HG03521 (cell line): Measurements from ENCODE around the gene TOR1B.
A peak's percentile ranks its signal among the peaks of the same experiment; 100 is the strongest.

Source experiments
- ATAC-seq: cut with Tn5 transposase; IDR thresholded peaks from one replicate; pipeline ENCODE4 v1.9.1; 2021; ENCODE audit warnings: mild to moderate bottlenecking, moderate library complexity; ENCODE audit not compliant: unreplicated experiment

TOR1B gene

GRCh38 chr9:129812385-129812784 lies 9.4 kb downstream of the TOR1B start:
- ATAC-seq = no peak

GRCh38 chr9:129813661-129814060 lies 10.7 kb downstream of the TOR1B start:
- no peak for ATAC-seq

- ATAC-seq = no peak
Observed at GRCh38 chr9:129814432-129815223, 11.6 kb downstream of the TOR1B start.

GRCh38 chr9:129815278-129815677 lies 12.3 kb downstream of the TOR1B start:
- no peak for ATAC-seq

GRCh38 chr9:129816501-129817435 lies 13.8 kb downstream of the TOR1B start:
- ATAC-seq = no peak

DNA sequence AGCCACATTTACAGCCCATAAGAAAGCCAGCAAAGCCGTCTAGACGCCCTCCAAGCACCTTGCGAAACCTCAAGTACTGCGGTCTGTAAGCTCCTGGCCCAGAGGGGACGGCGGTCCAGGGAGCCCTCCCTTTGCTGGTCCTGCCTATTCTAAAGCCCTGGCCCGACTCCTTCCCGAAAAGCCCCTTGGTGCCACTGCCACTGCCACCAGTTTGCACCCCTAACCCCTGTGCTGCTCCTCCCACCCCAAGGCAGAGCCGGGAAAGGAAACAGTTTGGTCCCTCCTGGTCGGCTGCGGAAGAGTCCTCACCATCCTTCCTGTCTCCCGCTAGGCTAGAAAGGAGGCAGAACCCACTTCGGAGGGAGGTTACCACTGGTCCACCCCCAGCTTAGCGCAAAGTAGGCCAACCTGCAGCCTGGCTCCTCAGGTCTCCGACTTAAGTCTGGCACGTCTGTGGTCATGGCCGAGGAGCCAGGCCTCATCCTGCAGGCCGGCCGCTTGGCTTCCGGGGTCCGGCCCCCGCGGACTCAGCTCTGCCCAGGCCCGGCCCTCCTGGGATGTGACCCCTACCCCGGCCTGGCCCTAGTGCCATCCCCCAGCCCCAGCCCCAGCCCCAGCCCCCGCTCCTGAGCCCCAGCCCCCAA lies 20.0 kb downstream of the TOR1B start:
- ATAC-seq = peak; percentile 22

DNA sequence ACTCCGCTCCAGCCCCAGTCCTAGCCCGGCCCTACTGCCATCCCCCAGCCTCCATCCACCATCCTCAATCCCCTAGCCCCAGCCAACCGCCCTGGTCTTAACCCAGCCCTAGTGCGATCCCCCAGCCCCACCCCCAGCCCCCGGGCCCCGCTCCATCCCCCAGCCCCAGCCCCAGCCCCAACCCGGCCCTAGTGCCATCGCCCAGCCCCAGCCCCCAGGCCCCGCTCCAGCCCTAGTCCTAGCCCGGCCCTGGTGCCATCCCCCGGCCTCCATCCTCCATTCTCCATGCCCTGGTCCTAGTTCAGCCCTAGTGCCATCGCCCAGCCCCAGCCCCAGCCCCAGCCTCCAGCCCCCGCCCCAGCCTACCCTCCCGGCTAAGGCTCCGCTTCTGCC lies 20.6 kb downstream of the TOR1B start:
- ATAC-seq = peak; percentile 14

DNA sequence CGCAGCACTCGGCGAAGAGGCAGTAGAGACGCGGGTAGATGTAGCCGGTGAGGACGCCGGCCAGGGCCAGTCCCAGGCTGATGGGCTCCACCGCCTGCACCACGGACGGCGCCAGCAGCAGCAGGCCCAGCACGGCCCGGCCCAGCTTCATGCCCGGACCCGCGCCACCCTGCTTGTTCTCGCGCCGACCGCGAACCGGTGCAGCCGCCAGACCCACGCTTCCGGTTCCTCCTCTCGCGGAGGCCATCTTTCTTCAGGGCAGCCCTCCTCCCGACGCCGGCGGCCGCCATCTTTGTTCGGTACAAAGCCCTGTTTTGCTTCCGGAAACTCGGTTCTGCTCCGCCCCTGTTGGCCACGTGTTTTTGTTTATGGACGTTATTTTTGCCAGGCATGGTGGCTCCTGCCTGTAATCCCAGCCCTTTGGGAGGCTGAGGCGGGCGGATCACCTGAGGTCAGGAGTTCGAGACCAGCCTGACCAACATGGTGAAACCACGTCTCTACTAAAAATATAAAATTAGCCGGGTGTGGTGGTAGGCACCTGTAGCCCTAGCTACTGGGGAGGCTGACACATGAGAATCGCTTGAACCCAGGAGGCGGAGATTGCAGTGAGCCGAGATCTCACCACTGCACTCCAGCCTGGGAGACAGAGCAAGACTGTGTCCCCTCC lies 21.1 kb downstream of the TOR1B start, which contains the start of gene TOR1A:
Gene TOR1A (minus strand): TSS at position 202 of the 667 bp plus-strand sequence. CDS start 51 bp downstream, at position 151.
- ATAC-seq = peak; percentile 87

DNA sequence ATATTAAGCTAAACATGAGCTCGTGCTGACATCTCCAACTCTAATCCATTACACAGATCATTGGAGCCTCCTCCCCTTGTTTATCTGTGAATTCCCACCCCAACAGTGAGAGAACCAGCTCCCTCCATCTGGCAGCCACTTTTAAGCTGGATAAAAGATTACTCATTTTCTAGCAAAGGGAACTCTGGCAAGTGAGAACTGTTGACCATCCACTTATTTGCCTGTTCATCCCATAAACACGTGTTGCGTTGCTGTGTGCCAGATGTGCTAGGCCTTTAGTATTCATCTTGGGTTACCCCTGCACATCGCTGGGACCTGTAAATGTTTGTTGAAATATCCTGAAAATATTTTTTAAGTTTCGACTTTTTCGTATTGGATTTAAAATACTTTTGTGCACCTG lies 23.4 kb downstream of the TOR1B start:
- no peak for ATAC-seq

DNA sequence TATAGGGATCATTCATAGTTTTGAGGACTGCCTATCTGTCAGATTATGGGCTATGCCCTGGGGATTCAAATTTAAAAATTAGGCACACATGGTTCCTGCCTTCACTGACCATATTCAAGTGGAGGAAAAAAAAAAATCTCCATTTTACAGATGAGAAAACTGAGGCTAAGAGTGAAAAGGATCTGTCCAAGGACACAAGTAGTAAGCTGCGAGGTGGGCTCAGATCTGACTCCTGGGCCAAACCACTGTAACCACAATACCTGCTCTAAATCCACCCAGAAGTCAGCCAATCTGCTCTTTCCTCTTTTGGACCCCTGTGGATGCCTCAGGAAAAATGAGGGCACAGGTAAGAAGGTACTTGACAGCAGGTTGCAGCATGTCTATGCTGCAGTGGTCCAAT lies 23.8 kb downstream of the TOR1B start:
- no peak for ATAC-seq

GRCh38 chr9:129828051-129828450 lies 25.1 kb downstream of the TOR1B start:
- ATAC-seq = no peak

GRCh38 chr9:129828969-129829368 lies 26.0 kb downstream of the TOR1B start:
- ATAC-seq = no peak

GRCh38 chr9:129832982-129833381 lies 30.0 kb downstream of the TOR1B start:
- ATAC-seq = no peak

GRCh38 chr9:129834489-129835127 lies 31.6 kb downstream of the TOR1B start:
- peak; percentile 4 for ATAC-seq

DNA sequence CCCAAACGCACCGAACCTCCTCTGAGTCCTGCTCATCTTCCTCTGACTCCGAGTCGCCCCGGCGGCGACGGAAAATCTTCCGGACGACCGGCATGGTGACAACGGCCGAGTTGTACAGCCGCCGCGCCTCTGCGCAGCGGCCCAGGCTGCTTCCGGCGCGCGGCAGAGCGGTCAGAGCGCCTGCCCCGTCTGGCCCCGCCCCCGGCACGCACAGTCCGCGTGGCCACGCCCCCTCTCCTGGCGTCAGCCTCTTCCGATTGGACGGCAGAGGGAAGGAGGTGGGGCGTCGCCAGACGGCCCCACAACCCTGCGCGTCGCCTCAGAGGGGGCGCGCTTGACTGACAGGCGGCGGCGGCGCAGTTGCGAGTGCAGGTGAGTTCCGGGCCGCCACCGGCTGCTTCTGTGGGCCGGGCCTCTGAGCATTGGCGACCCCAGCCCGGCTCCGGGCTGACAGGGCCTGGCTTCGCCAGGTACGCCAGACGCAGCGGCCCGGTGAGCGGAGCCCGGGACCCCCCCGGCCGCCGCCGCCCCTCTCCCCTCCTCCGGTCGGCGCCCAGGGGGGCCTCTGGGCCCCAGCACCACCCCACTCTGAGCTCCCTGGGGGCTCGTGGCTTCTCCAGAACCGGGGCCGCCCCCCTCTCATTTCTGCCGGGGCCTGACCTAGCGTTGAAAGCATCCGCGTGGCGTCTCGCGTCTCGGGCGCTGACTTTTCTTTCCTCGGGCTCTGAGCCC lies 32.3 kb downstream of the TOR1B start, which contains the start of the genes C9orf78 and USP20:
Gene C9orf78 (minus strand): TSS at position 148 of the 732 bp plus-strand sequence. CDS start 54 bp downstream, at position 94.
Gene USP20 (plus strand): TSS at position 331 of the 732 bp plus-strand sequence. CDS start 17,098 bp downstream, outside the sequence.
- ATAC-seq = peak; percentile 93

GRCh38 chr9:129835860-129836223 lies 32.9 kb downstream of the TOR1B start:
- no peak for ATAC-seq

DNA sequence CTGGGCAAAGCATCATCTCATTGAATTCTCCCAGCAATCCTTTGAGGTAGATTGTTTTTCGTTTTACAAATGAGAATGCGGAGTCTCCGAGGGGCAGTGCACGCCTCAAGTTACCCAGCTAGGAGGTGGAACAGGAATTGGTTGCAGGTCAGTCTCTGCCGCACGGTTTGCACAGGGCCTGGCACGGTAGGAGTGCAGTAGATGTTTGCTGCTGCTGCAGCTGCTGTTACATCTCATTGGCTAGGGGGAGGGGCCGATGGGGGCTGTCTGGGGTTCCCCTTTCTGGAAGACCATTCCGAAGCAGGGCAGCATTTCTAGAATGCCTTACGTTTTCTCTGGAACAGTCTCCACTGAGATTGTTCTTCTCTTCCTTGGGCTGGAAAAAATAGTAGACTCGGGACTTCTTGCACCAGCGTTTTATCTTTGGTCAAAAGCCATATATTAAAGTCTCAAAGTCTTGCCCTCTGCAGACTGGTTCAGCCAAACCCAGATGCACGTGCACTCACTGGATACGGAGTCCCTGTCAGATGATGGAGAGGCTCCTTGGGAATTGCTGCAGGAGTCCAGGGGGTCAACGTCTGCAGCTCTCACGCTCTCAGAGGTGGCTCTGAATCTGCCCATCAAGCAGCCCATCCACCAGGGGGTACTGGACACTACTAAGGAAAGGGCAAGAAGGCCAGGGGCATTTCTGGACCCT lies 33.5 kb downstream of the TOR1B start:
- ATAC-seq = no peak

DNA sequence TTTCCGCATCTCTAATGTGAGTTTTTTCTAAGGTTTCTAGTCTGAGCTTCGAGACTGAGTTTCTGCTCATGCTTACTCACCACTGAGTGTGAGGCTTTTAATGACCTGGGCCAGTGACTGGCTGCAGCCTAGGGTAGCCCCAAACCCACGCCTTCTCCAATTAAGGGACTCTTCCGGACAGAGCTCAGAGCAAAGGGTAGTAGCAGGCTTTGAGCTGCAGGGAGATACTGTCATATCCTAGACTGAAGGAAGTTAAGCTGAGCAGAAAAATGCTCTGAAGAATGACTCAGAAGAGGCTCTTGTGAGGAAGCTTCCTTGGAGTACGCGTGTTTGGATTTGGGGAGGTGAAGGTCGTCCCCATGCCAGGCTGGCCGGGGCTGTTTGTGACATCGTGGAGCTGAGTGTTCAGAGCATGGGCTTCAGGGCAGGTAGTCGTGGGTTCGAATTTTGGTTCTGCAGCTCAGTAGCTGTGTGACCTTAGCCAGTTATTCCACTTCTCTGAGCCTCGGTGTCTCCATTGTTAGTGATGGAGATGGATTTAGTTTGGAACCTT lies 35.8 kb downstream of the TOR1B start:
- no peak for ATAC-seq
